ENCODE measurements around the gene HTRA1.

The HTRA1 gene

GRCh38 chr10:122530177-122530576 is 68.8 kb downstream of the HTRA1 start:
- no peak for DNase-seq
- H3K4me1 ChIP-seq (ENCODE audit: control extremely low read depth in 1 of 4, control insufficient read depth in 4 of 4, insufficient read depth in 4 of 4, low read length in 3 of 4): no peaks in the 10 kb centered on the region
- peaks cover 0 to 2% (median 0%) of the 10 kb centered on the region in 5 experiments for H3K9me3 ChIP-seq (ENCODE audit: control extremely low read depth in 1 of 5, control insufficient read depth in 4 of 5, insufficient read depth in 2 of 5, low read depth in 1 of 5, low read length in 4 of 5)
- ChIA-PET CTCF (no interaction called here), POLR2A (no interaction called here)
- H3K27me3 ChIP-seq (replicated peaks in 2 of 5; ENCODE audit: control insufficient read depth in 4 of 5, insufficient read depth in 5 of 5, low read length in 4 of 5): peaks cover 0 to 67% (median 12%) of the 10 kb centered on the region in 5 experiments
- no peak overlapping the region for H3K27ac ChIP-seq (ENCODE audit: insufficient read depth in 1 of 2, low read depth in 1 of 2, low read length in 2 of 2, poor library complexity in 1 of 2, severe bottlenecking in 2 of 2)
- WGBS (ENCODE audit: insufficient coverage): 14% methylated on average over 6 of the region's 11 CpGs
- no peak overlapping the region for H3K4me3 ChIP-seq (ENCODE audit: control insufficient read depth in 1 of 7, extremely low read depth in 1 of 7, insufficient read depth in 4 of 7, low read depth in 2 of 7, low read length in 6 of 7)
- no peaks in the 10 kb centered on the region for H3K36me3 ChIP-seq (ENCODE audit: control insufficient read depth in 4 of 4, insufficient read depth in 4 of 4, low read length in 3 of 4)

GRCh38 chr10:122531261-122531660 is 69.9 kb downstream of the HTRA1 start:
- DNase-seq: no peak
- Histone ChIP-seq H3K36me3 (ENCODE audit: control insufficient read depth in 4 of 4, insufficient read depth in 4 of 4, low read length in 3 of 4) (no peaks in the 10 kb centered on the region), H3K27ac (ENCODE audit: insufficient read depth in 1 of 2, low read depth in 1 of 2, low read length in 2 of 2, poor library complexity in 1 of 2, severe bottlenecking in 2 of 2) (no peak overlapping the region), H3K4me1 (ENCODE audit: control extremely low read depth in 1 of 4, control insufficient read depth in 4 of 4, insufficient read depth in 4 of 4, low read length in 3 of 4) (no peaks in the 10 kb centered on the region), H3K9me3 (ENCODE audit: control extremely low read depth in 1 of 5, control insufficient read depth in 4 of 5, insufficient read depth in 2 of 5, low read depth in 1 of 5, low read length in 4 of 5) (peaks cover 0 to 2% (median 0%) of the 10 kb centered on the region in 5 experiments), H3K27me3 (replicated peaks in 2 of 5; ENCODE audit: control insufficient read depth in 4 of 5, insufficient read depth in 5 of 5, low read length in 4 of 5) (peaks cover 0 to 60% (median 12%) of the 10 kb centered on the region in 5 experiments), H3K4me3 (ENCODE audit: control insufficient read depth in 1 of 7, extremely low read depth in 1 of 7, insufficient read depth in 4 of 7, low read depth in 2 of 7, low read length in 6 of 7) (no peak overlapping the region)
- ChIA-PET CTCF (no interaction called here), POLR2A (no interaction called here)
- WGBS (ENCODE audit: insufficient coverage): 98% methylated on average over 4 of the region's 5 CpGs

DNA sequence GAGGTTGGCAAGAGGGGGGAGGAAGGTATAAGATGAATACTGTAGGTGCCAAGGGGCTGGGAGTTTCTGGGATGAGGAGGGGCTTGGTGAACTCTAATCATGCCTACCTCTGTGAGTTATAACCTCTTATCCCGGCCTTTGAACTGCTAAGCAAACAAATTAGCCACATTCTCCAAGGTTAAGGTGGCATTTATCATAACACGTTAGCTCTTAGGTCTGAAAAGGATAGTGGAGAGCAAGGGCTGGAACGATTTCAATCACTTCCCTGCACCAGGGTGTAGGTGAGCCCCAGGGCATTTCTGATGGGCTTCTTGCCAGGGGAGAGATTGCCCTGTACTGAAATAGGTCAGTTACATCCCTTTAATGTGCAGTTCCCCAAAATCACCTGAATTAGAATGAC is 70.6 kb downstream of the HTRA1 start:
- DNase-seq: no peak
- no peaks in the 10 kb centered on the region for H3K36me3 ChIP-seq (ENCODE audit: control insufficient read depth in 4 of 4, insufficient read depth in 4 of 4, low read length in 3 of 4)
- no peak overlapping the region for H3K4me3 ChIP-seq (ENCODE audit: control insufficient read depth in 1 of 7, extremely low read depth in 1 of 7, insufficient read depth in 4 of 7, low read depth in 2 of 7, low read length in 6 of 7)
- 80% methylated on average over 3 of the region's 3 CpGs for WGBS (ENCODE audit: insufficient coverage)
- H3K9me3 ChIP-seq (ENCODE audit: control extremely low read depth in 1 of 5, control insufficient read depth in 4 of 5, insufficient read depth in 2 of 5, low read depth in 1 of 5, low read length in 4 of 5): peaks cover 0 to 2% (median 0%) of the 10 kb centered on the region in 5 experiments
- peaks cover 0 to 57% (median 12%) of the 10 kb centered on the region in 5 experiments for H3K27me3 ChIP-seq (replicated peaks in 2 of 5; ENCODE audit: control insufficient read depth in 4 of 5, insufficient read depth in 5 of 5, low read length in 4 of 5)
- H3K27ac ChIP-seq (ENCODE audit: insufficient read depth in 1 of 2, low read depth in 1 of 2, low read length in 2 of 2, poor library complexity in 1 of 2, severe bottlenecking in 2 of 2): no peak overlapping the region
- ChIA-PET POLR2A (no interaction called here), CTCF (no interaction called here)
- H3K4me1 ChIP-seq (ENCODE audit: control extremely low read depth in 1 of 4, control insufficient read depth in 4 of 4, insufficient read depth in 4 of 4, low read length in 3 of 4): no peaks in the 10 kb centered on the region

- H3K27me3 ChIP-seq (replicated peaks in 2 of 5; ENCODE audit: control insufficient read depth in 4 of 5, insufficient read depth in 5 of 5, low read length in 4 of 5): peaks cover 0 to 59% (median 12%) of the 10 kb centered on the region in 5 experiments
- no peak overlapping the region for H3K27ac ChIP-seq (ENCODE audit: insufficient read depth in 1 of 2, low read depth in 1 of 2, low read length in 2 of 2, poor library complexity in 1 of 2, severe bottlenecking in 2 of 2)
- no peaks in the 10 kb centered on the region for H3K36me3 ChIP-seq (ENCODE audit: control insufficient read depth in 4 of 4, insufficient read depth in 4 of 4, low read length in 3 of 4)
- POLR2A ChIA-PET: no interaction called here
- no peak for DNase-seq
- H3K4me3 ChIP-seq (ENCODE audit: control insufficient read depth in 1 of 7, extremely low read depth in 1 of 7, insufficient read depth in 4 of 7, low read depth in 2 of 7, low read length in 6 of 7): no peak overlapping the region
- CTCF ChIA-PET: no interaction called here
- no peaks in the 10 kb centered on the region for H3K4me1 ChIP-seq (ENCODE audit: control extremely low read depth in 1 of 4, control insufficient read depth in 4 of 4, insufficient read depth in 4 of 4, low read length in 3 of 4)
- WGBS (ENCODE audit: insufficient coverage): 97% methylated on average over 3 of the region's 6 CpGs
- H3K9me3 ChIP-seq (ENCODE audit: control extremely low read depth in 1 of 5, control insufficient read depth in 4 of 5, insufficient read depth in 2 of 5, low read depth in 1 of 5, low read length in 4 of 5): peaks cover 0 to 2% (median 0%) of the 10 kb centered on the region in 5 experiments
These were observed 71.4 kb downstream of the HTRA1 start for GRCh38 chr10:122532601-122533296.

- Histone ChIP-seq H3K4me1 (ENCODE audit: control extremely low read depth in 1 of 4, control insufficient read depth in 4 of 4, insufficient read depth in 4 of 4, low read length in 3 of 4) (peaks cover 0 to 23% (median 8%) of the 10 kb centered on the region in 4 experiments), H3K27me3 (replicated peaks in 2 of 5; ENCODE audit: control insufficient read depth in 4 of 5, insufficient read depth in 5 of 5, low read length in 4 of 5) (peaks cover 0 to 34% (median 4%) of the 10 kb centered on the region in 5 experiments), H3K4me3 (ENCODE audit: control insufficient read depth in 1 of 7, extremely low read depth in 1 of 7, insufficient read depth in 4 of 7, low read depth in 2 of 7, low read length in 6 of 7) (no peak overlapping the region), H3K27ac (ENCODE audit: insufficient read depth in 1 of 2, low read depth in 1 of 2, low read length in 2 of 2, poor library complexity in 1 of 2, severe bottlenecking in 2 of 2) (no peak overlapping the region), H3K36me3 (ENCODE audit: control insufficient read depth in 4 of 4, insufficient read depth in 4 of 4, low read length in 3 of 4) (no peaks in the 10 kb centered on the region), H3K9me3 (ENCODE audit: control extremely low read depth in 1 of 5, control insufficient read depth in 4 of 5, insufficient read depth in 2 of 5, low read depth in 1 of 5, low read length in 4 of 5) (peaks cover 0 to 2% (median 0%) of the 10 kb centered on the region in 5 experiments)
- ChIA-PET POLR2A (no interaction called here), CTCF (interaction anchor here (1.2 kb wide), 1 partner anchor 28 kb away, joined by 3 read pairs; no protein-coding TSS in a partner anchor)
- DNase-seq: no peak
- WGBS (ENCODE audit: insufficient coverage): 86% methylated on average over 1 of the region's 2 CpGs
These were observed 76.2 kb downstream of the HTRA1 start for GRCh38 chr10:122537545-122537944.

- WGBS (ENCODE audit: insufficient coverage): no CpG with 5 or more reads among the region's 4 CpGs
- H3K36me3 ChIP-seq (ENCODE audit: control insufficient read depth in 4 of 4, insufficient read depth in 4 of 4, low read length in 3 of 4): no peaks in the 10 kb centered on the region
- POLR2A ChIA-PET: no interaction called here
- no peak overlapping the region for H3K27ac ChIP-seq (ENCODE audit: insufficient read depth in 1 of 2, low read depth in 1 of 2, low read length in 2 of 2, poor library complexity in 1 of 2, severe bottlenecking in 2 of 2)
- DNase-seq: peak; percentile 75 to 93 (median 86)
- CTCF ChIA-PET: no interaction called here
- H3K27me3 ChIP-seq (replicated peaks in 2 of 5; ENCODE audit: control insufficient read depth in 4 of 5, insufficient read depth in 5 of 5, low read length in 4 of 5): peaks cover 0 to 44% (median 4%) of the 10 kb centered on the region in 5 experiments
- no peaks in the 10 kb centered on the region for H3K9me3 ChIP-seq (ENCODE audit: control extremely low read depth in 1 of 5, control insufficient read depth in 4 of 5, insufficient read depth in 2 of 5, low read depth in 1 of 5, low read length in 4 of 5)
- H3K4me3 ChIP-seq (ENCODE audit: control insufficient read depth in 1 of 7, extremely low read depth in 1 of 7, insufficient read depth in 4 of 7, low read depth in 2 of 7, low read length in 6 of 7): no peak overlapping the region
- peaks cover 0 to 28% (median 9%) of the 10 kb centered on the region in 4 experiments for H3K4me1 ChIP-seq (ENCODE audit: control extremely low read depth in 1 of 4, control insufficient read depth in 4 of 4, insufficient read depth in 4 of 4, low read length in 3 of 4)
These were observed 80.2 kb downstream of the HTRA1 start for GRCh38 chr10:122541541-122542002.

DNA sequence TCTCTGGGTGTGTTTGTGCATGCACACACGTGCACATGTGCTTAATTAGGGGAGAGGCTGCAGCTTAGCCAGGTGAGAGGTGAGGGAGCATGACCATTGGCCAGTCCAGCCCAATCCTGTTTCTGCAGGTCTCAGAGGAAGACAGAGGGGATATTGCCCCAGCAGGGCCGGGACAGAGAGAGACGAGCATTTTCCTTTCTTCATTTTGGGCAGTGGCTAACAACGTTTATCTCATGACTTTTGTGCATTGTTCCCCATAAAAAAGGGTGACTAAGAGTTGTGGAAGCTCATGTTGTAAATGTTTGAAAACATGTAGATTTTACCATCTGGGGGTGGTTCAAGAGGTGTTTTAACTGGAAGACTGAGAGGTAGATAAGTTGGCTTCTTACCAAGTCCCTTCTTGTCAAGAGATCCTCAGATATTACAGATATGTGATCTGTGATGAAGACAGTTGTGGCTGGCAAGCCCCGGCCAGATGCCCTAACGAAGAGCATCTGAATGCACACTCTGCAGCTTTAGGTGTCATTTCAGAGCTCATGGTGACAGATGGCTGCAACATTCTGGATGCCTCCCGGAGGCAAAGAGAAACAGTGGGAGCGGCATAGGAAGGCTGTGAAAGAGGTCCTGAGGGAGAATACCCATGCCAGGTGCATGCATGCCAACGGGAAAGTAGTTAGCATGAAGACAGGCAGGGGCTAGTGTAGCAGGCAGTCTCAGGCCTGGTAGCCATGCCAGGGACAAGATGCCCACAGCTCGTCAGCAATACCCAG is 82.5 kb downstream of the HTRA1 start:
- ChIA-PET POLR2A (no interaction called here), CTCF (interaction anchor here (1.0 kb wide), 1 partner anchor 12 kb away, joined by 3 read pairs; no protein-coding TSS in a partner anchor)
- Histone ChIP-seq H3K27ac (ENCODE audit: insufficient read depth in 1 of 2, low read depth in 1 of 2, low read length in 2 of 2, poor library complexity in 1 of 2, severe bottlenecking in 2 of 2) (no peak overlapping the region), H3K27me3 (replicated peaks in 2 of 5; ENCODE audit: control insufficient read depth in 4 of 5, insufficient read depth in 5 of 5, low read length in 4 of 5) (peaks cover 0 to 36% (median 2%) of the 10 kb centered on the region in 5 experiments), H3K4me3 (ENCODE audit: control insufficient read depth in 1 of 7, extremely low read depth in 1 of 7, insufficient read depth in 4 of 7, low read depth in 2 of 7, low read length in 6 of 7) (no peak overlapping the region), H3K36me3 (ENCODE audit: control insufficient read depth in 4 of 4, insufficient read depth in 4 of 4, low read length in 3 of 4) (no peaks in the 10 kb centered on the region), H3K4me1 (ENCODE audit: control extremely low read depth in 1 of 4, control insufficient read depth in 4 of 4, insufficient read depth in 4 of 4, low read length in 3 of 4) (peaks cover 0 to 28% (median 9%) of the 10 kb centered on the region in 4 experiments), H3K9me3 (ENCODE audit: control extremely low read depth in 1 of 5, control insufficient read depth in 4 of 5, insufficient read depth in 2 of 5, low read depth in 1 of 5, low read length in 4 of 5) (no peaks in the 10 kb centered on the region)
- WGBS (ENCODE audit: insufficient coverage): 94% methylated on average over 7 of the region's 10 CpGs
- no peak for DNase-seq
